ENCODE results near the gene PCDH20.
A peak's percentile ranks its signal among the peaks of the same experiment; 100 is the strongest.

The PCDH20 gene

GRCh38 chr13:61415058-61415721 lies 459 bp downstream of the PCDH20 start:
- H3K36me3 ChIP-seq (ENCODE audit: insufficient read depth, insufficient read length, low read length), result no peaks in the 10 kb centered on the region
- no peaks in the 10 kb centered on the region for H3K9me3 ChIP-seq (ENCODE audit: insufficient read depth, low read length)
- peaks cover 34% of the 10 kb centered on the region for H3K27me3 ChIP-seq (ENCODE audit: insufficient read depth, insufficient read length)
- H3K9ac ChIP-seq (ENCODE audit: insufficient read length, low read depth), result peak overlapping the region; percentile 32
- no peak for TF ChIP-seq YY1 (IDR thresholded peaks at IDR 0.05; ENCODE audit: insufficient read depth, insufficient read length)
- TF ChIP-seq ZNF274 (IDR thresholded peaks at IDR 0.05; ENCODE audit: low read depth, low read length), result no peak
- TF ChIP-seq SUZ12 (IDR thresholded peaks at IDR 0.05; ENCODE audit: extremely low read depth, insufficient read depth, insufficient read length), result no peak
- DNase-seq (ENCODE audit: low read depth, low spot score), result peak; percentile 56
- H3K4me1 ChIP-seq (ENCODE audit: insufficient read depth, insufficient read length), result no peaks in the 10 kb centered on the region
- peak overlapping the region; percentile 39 for H3K4me3 ChIP-seq (ENCODE audit: insufficient read length, low read depth)

DNA sequence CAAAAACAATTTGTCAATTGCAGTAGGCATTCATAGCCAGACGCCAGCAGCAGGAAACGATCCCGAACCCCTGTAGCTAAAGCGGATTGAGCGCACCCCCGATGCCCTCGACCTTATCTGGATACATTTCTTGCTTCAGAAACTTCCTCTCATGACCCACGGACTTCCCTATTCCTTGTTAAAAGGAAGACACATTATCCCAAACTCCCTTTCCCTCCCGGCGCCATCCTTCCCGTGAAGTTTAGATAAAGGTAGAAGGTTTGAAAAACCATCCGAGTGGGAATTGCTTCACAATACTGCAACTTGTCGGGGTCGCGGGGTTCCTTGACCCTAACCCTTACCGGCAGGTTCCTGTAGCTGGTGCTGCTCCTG lies 977 bp downstream of the PCDH20 start:
- Histone ChIP-seq H3K9ac (ENCODE audit: insufficient read length, low read depth) (peak overlapping the region; percentile 32), H3K27me3 (ENCODE audit: insufficient read depth, insufficient read length) (peaks cover 34% of the 10 kb centered on the region), H3K4me3 (ENCODE audit: insufficient read length, low read depth) (peak overlapping the region; percentile 39), H3K9me3 (ENCODE audit: insufficient read depth, low read length) (no peaks in the 10 kb centered on the region), H3K4me1 (ENCODE audit: insufficient read depth, insufficient read length) (no peaks in the 10 kb centered on the region), H3K36me3 (ENCODE audit: insufficient read depth, insufficient read length, low read length) (no peaks in the 10 kb centered on the region)
- DNase-seq (ENCODE audit: low read depth, low spot score), result no peak
- TF ChIP-seq YY1 (IDR thresholded peaks at IDR 0.05; ENCODE audit: insufficient read depth, insufficient read length), result no peak
- TF ChIP-seq ZNF274 (IDR thresholded peaks at IDR 0.05; ENCODE audit: low read depth, low read length), result no peak
- TF ChIP-seq SUZ12 (IDR thresholded peaks at IDR 0.05; ENCODE audit: extremely low read depth, insufficient read depth, insufficient read length), result no peak

- Histone ChIP-seq H3K4me1 (ENCODE audit: insufficient read depth, insufficient read length) (no peaks in the 10 kb centered on the region), H3K27me3 (ENCODE audit: insufficient read depth, insufficient read length) (peaks cover 34% of the 10 kb centered on the region), H3K36me3 (ENCODE audit: insufficient read depth, insufficient read length, low read length) (no peaks in the 10 kb centered on the region), H3K4me3 (ENCODE audit: insufficient read length, low read depth) (peak overlapping the region; percentile 39), H3K9me3 (ENCODE audit: insufficient read depth, low read length) (no peaks in the 10 kb centered on the region), H3K9ac (ENCODE audit: insufficient read length, low read depth) (no peak overlapping the region)
- no peak for TF ChIP-seq YY1 (IDR thresholded peaks at IDR 0.05; ENCODE audit: insufficient read depth, insufficient read length)
- no peak for TF ChIP-seq ZNF274 (IDR thresholded peaks at IDR 0.05; ENCODE audit: low read depth, low read length)
- TF ChIP-seq SUZ12 (IDR thresholded peaks at IDR 0.05; ENCODE audit: extremely low read depth, insufficient read depth, insufficient read length), result no peak
- no peak for DNase-seq (ENCODE audit: low read depth, low spot score)
These were observed 1.8 kb downstream of the PCDH20 start for GRCh38 chr13:61413572-61414535.

- H3K9me3 ChIP-seq (ENCODE audit: insufficient read depth, low read length), result no peaks in the 10 kb centered on the region
- no peaks in the 10 kb centered on the region for H3K36me3 ChIP-seq (ENCODE audit: insufficient read depth, insufficient read length, low read length)
- H3K9ac ChIP-seq (ENCODE audit: insufficient read length, low read depth), result no peak overlapping the region
- peaks cover 34% of the 10 kb centered on the region for H3K27me3 ChIP-seq (ENCODE audit: insufficient read depth, insufficient read length)
- TF ChIP-seq ZNF274 (IDR thresholded peaks at IDR 0.05; ENCODE audit: low read depth, low read length) (no peak), SUZ12 (IDR thresholded peaks at IDR 0.05; ENCODE audit: extremely low read depth, insufficient read depth, insufficient read length) (no peak), YY1 (IDR thresholded peaks at IDR 0.05; ENCODE audit: insufficient read depth, insufficient read length) (no peak)
- DNase-seq (ENCODE audit: low read depth, low spot score), result no peak
- no peaks in the 10 kb centered on the region for H3K4me1 ChIP-seq (ENCODE audit: insufficient read depth, insufficient read length)
- no peak overlapping the region for H3K4me3 ChIP-seq (ENCODE audit: insufficient read length, low read depth)
These were observed 4.9 kb downstream of the PCDH20 start for GRCh38 chr13:61410669-61411297.

GRCh38 chr13:61410266-61410665 lies 5.4 kb downstream of the PCDH20 start:
- Histone ChIP-seq H3K9ac (ENCODE audit: insufficient read length, low read depth) (no peak overlapping the region), H3K36me3 (ENCODE audit: insufficient read depth, insufficient read length, low read length) (no peaks in the 10 kb centered on the region), H3K4me1 (ENCODE audit: insufficient read depth, insufficient read length) (no peaks in the 10 kb centered on the region), H3K27me3 (ENCODE audit: insufficient read depth, insufficient read length) (peaks cover 30% of the 10 kb centered on the region), H3K9me3 (ENCODE audit: insufficient read depth, low read length) (no peaks in the 10 kb centered on the region), H3K4me3 (ENCODE audit: insufficient read length, low read depth) (no peak overlapping the region)
- TF ChIP-seq SUZ12 (IDR thresholded peaks at IDR 0.05; ENCODE audit: extremely low read depth, insufficient read depth, insufficient read length) (no peak), YY1 (IDR thresholded peaks at IDR 0.05; ENCODE audit: insufficient read depth, insufficient read length) (no peak), ZNF274 (IDR thresholded peaks at IDR 0.05; ENCODE audit: low read depth, low read length) (no peak)
- DNase-seq (ENCODE audit: low read depth, low spot score), result no peak

- no peak overlapping the region for H3K9ac ChIP-seq (ENCODE audit: insufficient read length, low read depth)
- no peaks in the 10 kb centered on the region for H3K36me3 ChIP-seq (ENCODE audit: insufficient read depth, insufficient read length, low read length)
- H3K27me3 ChIP-seq (ENCODE audit: insufficient read depth, insufficient read length), result peaks cover 19% of the 10 kb centered on the region
- no peaks in the 10 kb centered on the region for H3K4me1 ChIP-seq (ENCODE audit: insufficient read depth, insufficient read length)
- no peak for DNase-seq (ENCODE audit: low read depth, low spot score)
- no peak for TF ChIP-seq SUZ12 (IDR thresholded peaks at IDR 0.05; ENCODE audit: extremely low read depth, insufficient read depth, insufficient read length)
- no peak for TF ChIP-seq ZNF274 (IDR thresholded peaks at IDR 0.05; ENCODE audit: low read depth, low read length)
- TF ChIP-seq YY1 (IDR thresholded peaks at IDR 0.05; ENCODE audit: insufficient read depth, insufficient read length), result no peak
- no peak overlapping the region for H3K4me3 ChIP-seq (ENCODE audit: insufficient read length, low read depth)
- no peaks in the 10 kb centered on the region for H3K9me3 ChIP-seq (ENCODE audit: insufficient read depth, low read length)
These were observed 7.1 kb downstream of the PCDH20 start for GRCh38 chr13:61408571-61408970.
